ENCODE data around the gene CLPX.

The CLPX gene

DNA sequence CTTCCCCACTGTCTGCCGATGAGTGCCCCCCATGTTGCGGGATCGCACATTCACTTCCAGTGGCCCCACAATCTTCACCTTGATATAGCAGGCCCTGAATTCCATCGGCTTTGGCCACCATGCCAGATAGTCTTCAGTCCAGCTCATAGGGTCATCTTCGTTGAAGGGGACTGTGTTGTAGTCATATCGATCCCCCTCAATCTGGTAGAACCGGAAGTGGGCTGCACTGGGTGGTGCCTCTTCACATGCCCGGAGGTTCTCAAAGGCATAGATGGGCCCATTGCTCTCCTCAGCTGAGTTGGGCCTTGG is 12.1 kb upstream of the CLPX start:
- TF ChIP-seq CSDC2 (CRISPR knock-in tag; IDR thresholded peaks at IDR 0.05) (no peak), ESRRG (CRISPR knock-in tag; IDR thresholded peaks at IDR 0.05) (no peak), POU6F1 (CRISPR knock-in tag; IDR thresholded peaks at IDR 0.05; ENCODE audit: borderline replicate concordance, low read depth) (no peak)
- no peak for ATAC-seq

- no peak for ATAC-seq
- TF ChIP-seq TOX (CRISPR knock-in tag; IDR thresholded peaks at IDR 0.05; ENCODE audit: borderline replicate concordance) (no peak), ZNF565 (CRISPR knock-in tag; conservative IDR thresholded peaks at IDR 0.05; ENCODE audit: low read depth) (no peak), CREB5 (CRISPR knock-in tag; IDR thresholded peaks at IDR 0.05; ENCODE audit: low read depth) (no peak)
Measured at GRCh38 chr15:65196637-65197336, 11.6 kb upstream of the CLPX start.

GRCh38 chr15:65195548-65195923 is 10.4 kb upstream of the CLPX start:
- TF ChIP-seq CREB5 (CRISPR knock-in tag; IDR thresholded peaks at IDR 0.05; ENCODE audit: low read depth) = no peak
- TF ChIP-seq TSHZ2 (CRISPR knock-in tag; IDR thresholded peaks at IDR 0.05) = no peak
- TF ChIP-seq ZNF70 (CRISPR knock-in tag; IDR thresholded peaks at IDR 0.05) = no peak
- no peak for TF ChIP-seq OSR1 (CRISPR knock-in tag; IDR thresholded peaks at IDR 0.05)
- no peak for TF ChIP-seq ARNTL (CRISPR knock-in tag; IDR thresholded peaks at IDR 0.05; ENCODE audit: borderline replicate concordance, low read depth)
- no peak for TF ChIP-seq ZC3H10 (CRISPR knock-in tag; IDR thresholded peaks at IDR 0.05)
- no peak for TF ChIP-seq ZFP30 (CRISPR knock-in tag; IDR thresholded peaks at IDR 0.05)
- TF ChIP-seq ZNF8 (CRISPR knock-in tag; IDR thresholded peaks at IDR 0.05) = no peak
- no peak for TF ChIP-seq ESRRG (CRISPR knock-in tag; IDR thresholded peaks at IDR 0.05)
- no peak for TF ChIP-seq RARB (CRISPR knock-in tag; IDR thresholded peaks at IDR 0.05)
- TF ChIP-seq ISL1 (CRISPR knock-in tag; IDR thresholded peaks at IDR 0.05) = no peak
- no peak for TF ChIP-seq TOX (CRISPR knock-in tag; IDR thresholded peaks at IDR 0.05; ENCODE audit: borderline replicate concordance)
- no peak for TF ChIP-seq PATZ1 (CRISPR knock-in tag; IDR thresholded peaks at IDR 0.05; ENCODE audit: borderline replicate concordance)
- no peak for TF ChIP-seq TCF4 (CRISPR knock-in tag; IDR thresholded peaks at IDR 0.05; ENCODE audit: borderline replicate concordance)
- no peak for TF ChIP-seq BACH2 (CRISPR knock-in tag; IDR thresholded peaks at IDR 0.05; ENCODE audit: borderline replicate concordance)
- TF ChIP-seq CSDC2 (CRISPR knock-in tag; IDR thresholded peaks at IDR 0.05) = no peak
- no peak for TF ChIP-seq ZNF565 (CRISPR knock-in tag; conservative IDR thresholded peaks at IDR 0.05; ENCODE audit: low read depth)
- ATAC-seq = no peak

DNA sequence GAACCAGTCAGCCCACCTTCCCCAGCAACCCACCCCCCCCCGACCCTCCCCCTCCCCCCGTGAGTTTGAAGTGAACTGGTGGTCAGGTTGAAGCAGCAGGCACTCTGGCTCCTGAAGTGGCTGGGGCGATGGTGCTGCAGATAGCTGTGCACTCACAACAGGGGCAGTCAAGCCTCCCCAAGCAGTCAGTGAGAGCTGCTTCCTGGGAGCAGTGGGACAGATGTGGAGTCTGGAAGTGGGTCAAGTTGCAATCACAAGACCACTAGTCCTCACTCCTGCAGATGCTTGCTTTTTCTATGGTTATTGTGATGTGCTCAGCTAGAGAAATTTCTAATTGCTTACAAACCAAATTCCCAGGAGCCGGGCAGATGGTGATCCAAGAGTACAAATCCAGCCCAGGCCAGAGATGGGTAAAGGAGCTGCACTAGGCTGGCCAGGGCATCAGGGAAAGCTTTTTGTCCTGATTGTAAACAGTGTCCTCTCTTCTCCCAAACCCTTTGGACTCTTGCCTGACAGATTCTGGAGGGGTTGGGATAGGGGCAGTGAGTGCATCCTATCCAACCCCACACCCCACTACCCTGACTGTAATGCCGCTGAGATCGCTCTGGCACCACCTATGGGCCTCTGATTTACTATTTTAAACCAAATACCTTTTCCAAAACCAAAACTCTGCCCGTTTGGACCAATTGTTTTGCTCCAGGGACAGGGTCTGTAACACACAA is 9.8 kb upstream of the CLPX start:
- TF ChIP-seq RARB (CRISPR knock-in tag; IDR thresholded peaks at IDR 0.05) = no peak
- no peak for ATAC-seq

Data from SK-N-SH treated with all-trans-retinoic acid at 6 μM for 48 hours (cell line).